Measurements from ENCODE around the gene SEM1. TPM values are rescaled to one million over a fixed set of nuclear protein-coding genes. Genes with fewer than 3 reads are reported as not detected.

Gene SEM1
- total and polyA plus RNA-seq, 12 donors: 41.4 to 176 (median 53.8) TPM

DNA sequence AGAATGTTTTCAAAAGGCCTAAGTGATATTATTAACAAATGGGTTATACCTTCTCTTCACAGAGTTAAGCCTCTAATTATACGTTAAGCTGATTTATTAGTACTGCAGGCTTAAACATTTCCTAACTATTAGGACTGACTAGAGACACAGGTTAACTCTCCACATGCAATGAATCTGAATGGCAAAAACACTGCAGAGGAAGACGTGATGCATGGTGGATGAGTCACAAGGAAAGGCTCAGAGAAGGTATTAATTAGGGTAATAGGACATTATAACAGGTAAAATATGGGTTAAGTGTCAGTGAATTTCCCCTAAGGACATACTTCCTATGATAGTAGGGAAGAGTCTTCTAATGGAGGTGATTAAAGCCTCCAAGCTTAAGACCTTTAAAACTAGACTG is 24.7 kb upstream of the SEM1 start:
- no peak overlapping the region for H3K27ac ChIP-seq
- no peaks in the 10 kb centered on the region for H3K4me1 ChIP-seq
- ATAC-seq (no peak), DNase-seq (no peak)
- H3K36me3 ChIP-seq: no peaks in the 10 kb centered on the region
- intact Hi-C loops (cut with DNase I): no loop called here
- 68 to 71% methylated on average over 2 of the region's 2 CpGs for WGBS, 2 donors
- no peaks in the 10 kb centered on the region for H3K9me3 ChIP-seq
- TF ChIP-seq, protein P1, sequence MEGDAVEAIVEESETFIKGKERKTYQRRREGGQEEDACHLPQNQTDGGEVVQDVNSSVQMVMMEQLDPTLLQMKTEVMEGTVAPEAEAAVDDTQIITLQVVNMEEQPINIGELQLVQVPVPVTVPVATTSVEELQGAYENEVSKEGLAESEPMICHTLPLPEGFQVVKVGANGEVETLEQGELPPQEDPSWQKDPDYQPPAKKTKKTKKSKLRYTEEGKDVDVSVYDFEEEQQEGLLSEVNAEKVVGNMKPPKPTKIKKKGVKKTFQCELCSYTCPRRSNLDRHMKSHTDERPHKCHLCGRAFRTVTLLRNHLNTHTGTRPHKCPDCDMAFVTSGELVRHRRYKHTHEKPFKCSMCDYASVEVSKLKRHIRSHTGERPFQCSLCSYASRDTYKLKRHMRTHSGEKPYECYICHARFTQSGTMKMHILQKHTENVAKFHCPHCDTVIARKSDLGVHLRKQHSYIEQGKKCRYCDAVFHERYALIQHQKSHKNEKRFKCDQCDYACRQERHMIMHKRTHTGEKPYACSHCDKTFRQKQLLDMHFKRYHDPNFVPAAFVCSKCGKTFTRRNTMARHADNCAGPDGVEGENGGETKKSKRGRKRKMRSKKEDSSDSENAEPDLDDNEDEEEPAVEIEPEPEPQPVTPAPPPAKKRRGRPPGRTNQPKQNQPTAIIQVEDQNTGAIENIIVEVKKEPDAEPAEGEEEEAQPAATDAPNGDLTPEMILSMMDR (IDR thresholded peaks at IDR 0.05): no peak
- H3K27me3 ChIP-seq: peaks cover 0 to 21% (median 9%) of the 10 kb centered on the region in 7 donors
- no peak overlapping the region for H3K4me3 ChIP-seq

DNA sequence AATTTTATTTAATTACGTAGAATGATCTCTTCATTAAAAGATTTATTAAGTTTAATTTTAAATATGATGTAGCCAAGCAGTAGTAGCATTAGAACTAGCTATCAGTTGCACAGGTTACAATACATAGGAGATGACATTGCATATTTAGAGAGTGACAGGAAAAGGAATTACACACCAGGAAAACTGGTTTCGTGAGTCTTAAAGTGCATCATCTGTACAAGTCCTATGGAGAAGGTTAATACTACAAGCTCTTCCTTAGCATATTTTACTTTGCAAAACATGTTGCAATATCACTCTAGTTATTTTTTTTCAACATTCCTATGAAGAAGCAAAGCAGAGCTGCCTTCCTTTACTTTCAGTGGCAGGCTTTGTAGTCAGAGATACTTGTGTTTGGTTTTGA is 20.2 kb upstream of the SEM1 start:
- WGBS, 2 donors: 86 to 90% methylated on average over 2 of the region's 2 CpGs
- ATAC-seq (no peak), DNase-seq (no peak)
- H3K27me3 ChIP-seq: peaks cover 0 to 4% (median 0%) of the 10 kb centered on the region in 7 donors
- H3K36me3 ChIP-seq: no peaks in the 10 kb centered on the region
- no peak overlapping the region for H3K27ac ChIP-seq
- H3K4me3 ChIP-seq: no peak overlapping the region
- no peaks in the 10 kb centered on the region for H3K4me1 ChIP-seq
- intact Hi-C loops (cut with DNase I): no loop called here
- TF ChIP-seq, protein P1 (IDR thresholded peaks at IDR 0.05): no peak
- H3K9me3 ChIP-seq: no peaks in the 10 kb centered on the region

DNA sequence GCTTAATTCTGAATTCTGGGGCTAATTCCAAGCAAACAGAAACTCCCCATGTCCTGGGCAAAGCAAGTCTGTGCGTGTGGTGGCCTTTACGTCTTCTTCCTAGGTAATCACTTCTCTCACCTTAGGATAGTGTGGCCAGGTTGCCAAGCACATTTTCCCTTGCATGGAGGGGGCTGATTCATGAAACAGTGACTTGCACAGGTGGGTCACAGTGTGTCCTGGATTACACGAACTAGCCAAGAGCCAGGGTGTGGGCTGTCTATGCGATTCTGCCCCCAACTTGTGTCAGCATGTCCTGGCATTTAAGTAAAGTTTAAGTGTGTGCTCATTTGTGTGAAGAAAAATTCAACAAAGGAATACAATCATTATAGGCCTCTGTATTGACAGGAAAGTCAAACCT is 18.5 kb upstream of the SEM1 start:
- Histone ChIP-seq H3K27me3 (peaks cover 0 to 4% (median 0%) of the 10 kb centered on the region in 7 donors), H3K36me3 (no peaks in the 10 kb centered on the region), H3K4me1 (no peaks in the 10 kb centered on the region), H3K27ac (no peak overlapping the region), H3K9me3 (no peaks in the 10 kb centered on the region), H3K4me3 (no peak overlapping the region)
- intact Hi-C loops (cut with DNase I): no loop called here
- DNase-seq (no peak), ATAC-seq (no peak)
- TF ChIP-seq, protein P1 (IDR thresholded peaks at IDR 0.05): no peak
- WGBS, 2 donors: 88 to 91% methylated on average over 4 of the region's 4 CpGs

DNA sequence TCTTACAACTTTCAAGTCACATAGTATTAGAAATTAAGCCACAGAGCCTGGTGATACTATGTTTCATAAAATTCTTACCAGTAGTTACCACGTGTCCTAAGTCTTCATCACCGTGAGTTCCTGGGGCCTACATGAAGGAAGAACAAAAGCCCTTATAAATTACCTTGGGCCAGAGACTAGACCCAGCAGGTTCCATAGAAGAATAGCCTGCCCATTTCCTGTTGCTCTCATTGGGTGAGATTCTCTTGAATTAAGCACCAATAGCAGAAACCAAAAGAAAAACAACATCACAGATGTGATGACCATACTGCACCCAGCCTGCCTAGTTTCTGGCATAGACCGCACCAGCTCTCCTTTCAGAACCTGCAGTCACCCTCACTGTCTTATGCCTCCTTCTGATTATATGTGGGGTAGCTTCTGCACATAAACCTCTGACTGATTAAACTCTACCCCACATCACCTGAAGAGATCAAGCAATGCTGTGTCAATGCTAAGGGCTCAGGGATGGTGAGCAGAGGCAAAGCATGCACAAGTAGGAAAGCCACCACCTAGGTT is 18.0 kb upstream of the SEM1 start:
- Histone ChIP-seq H3K27me3 (peaks cover 0 to 4% (median 0%) of the 10 kb centered on the region in 7 donors), H3K36me3 (no peaks in the 10 kb centered on the region), H3K9me3 (no peaks in the 10 kb centered on the region), H3K4me1 (no peaks in the 10 kb centered on the region), H3K4me3 (no peak overlapping the region), H3K27ac (no peak overlapping the region)
- ATAC-seq (no peak), DNase-seq (no peak)
- intact Hi-C loops (cut with DNase I): no loop called here
- 86 to 87% methylated on average over 3 of the region's 3 CpGs for WGBS, 2 donors
- TF ChIP-seq, protein P1 (IDR thresholded peaks at IDR 0.05): no peak

Measured in heart right ventricle (tissue), 16 donors.